Stimulated activated CD8-positive, alpha-beta memory T cell treated with anti-CD3 and anti-CD28 coated beads, Interleukin-4, amount 100 ng/mL, for 1 hour (primary cell): ENCODE data around the gene EP300.
A peak's percentile ranks its signal among the peaks of the same experiment; 100 is the strongest.
"Not testable (repeated sequence)": the region's sequence is repeated elsewhere in the genome, so short reads cannot be mapped to it uniquely, and the experiment has no call there.

Source experiments
- DNase-seq, 2 donors: peaks; one replicate each; pipeline ENCODE4 v3.0.0-alpha.2; 2020; ENCODE audit warnings: low read depth in 2 of 2, low spot score in 1 of 2

EP300 gene

DNA sequence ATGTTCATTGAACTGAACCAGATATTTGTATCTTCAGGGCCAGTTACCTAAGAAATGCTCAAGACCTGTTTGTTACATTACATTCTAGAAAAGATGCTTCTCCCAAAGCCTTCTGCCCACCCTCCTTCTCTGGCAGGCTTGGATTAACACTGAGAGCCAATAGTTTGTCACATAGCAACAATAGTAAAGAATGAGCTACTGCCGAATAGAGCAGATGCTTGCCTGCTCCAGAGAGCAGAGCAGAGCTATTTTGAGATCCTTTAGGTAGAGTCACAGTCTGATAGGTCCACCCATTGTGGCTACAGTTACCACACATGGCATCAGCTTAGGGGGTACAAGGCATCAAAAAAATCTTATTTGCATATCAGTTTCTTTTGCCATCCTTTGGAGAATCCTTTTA lies 13.5 kb upstream of the EP300 start:
- DNase-seq: no peak

DNA sequence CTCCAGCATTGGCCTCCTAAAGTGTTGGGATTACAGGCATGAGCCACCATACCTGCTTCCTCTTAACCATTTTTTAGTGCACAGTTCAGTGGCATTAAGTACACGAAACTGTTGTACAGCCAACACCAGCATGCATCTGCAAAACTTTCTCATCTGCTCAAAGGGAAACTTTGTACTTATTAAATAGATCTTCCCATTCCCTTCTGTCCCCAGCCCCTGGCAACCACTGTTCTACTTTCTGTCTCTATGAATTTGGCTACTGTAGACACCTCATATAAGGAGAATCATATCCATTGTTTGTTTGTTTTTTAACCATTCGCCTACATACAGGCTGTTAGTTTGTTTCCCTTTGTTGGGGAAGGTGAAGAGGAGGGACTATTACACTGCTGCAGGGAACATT lies 6.5 kb upstream of the EP300 start:
- DNase-seq: no peak

DNA sequence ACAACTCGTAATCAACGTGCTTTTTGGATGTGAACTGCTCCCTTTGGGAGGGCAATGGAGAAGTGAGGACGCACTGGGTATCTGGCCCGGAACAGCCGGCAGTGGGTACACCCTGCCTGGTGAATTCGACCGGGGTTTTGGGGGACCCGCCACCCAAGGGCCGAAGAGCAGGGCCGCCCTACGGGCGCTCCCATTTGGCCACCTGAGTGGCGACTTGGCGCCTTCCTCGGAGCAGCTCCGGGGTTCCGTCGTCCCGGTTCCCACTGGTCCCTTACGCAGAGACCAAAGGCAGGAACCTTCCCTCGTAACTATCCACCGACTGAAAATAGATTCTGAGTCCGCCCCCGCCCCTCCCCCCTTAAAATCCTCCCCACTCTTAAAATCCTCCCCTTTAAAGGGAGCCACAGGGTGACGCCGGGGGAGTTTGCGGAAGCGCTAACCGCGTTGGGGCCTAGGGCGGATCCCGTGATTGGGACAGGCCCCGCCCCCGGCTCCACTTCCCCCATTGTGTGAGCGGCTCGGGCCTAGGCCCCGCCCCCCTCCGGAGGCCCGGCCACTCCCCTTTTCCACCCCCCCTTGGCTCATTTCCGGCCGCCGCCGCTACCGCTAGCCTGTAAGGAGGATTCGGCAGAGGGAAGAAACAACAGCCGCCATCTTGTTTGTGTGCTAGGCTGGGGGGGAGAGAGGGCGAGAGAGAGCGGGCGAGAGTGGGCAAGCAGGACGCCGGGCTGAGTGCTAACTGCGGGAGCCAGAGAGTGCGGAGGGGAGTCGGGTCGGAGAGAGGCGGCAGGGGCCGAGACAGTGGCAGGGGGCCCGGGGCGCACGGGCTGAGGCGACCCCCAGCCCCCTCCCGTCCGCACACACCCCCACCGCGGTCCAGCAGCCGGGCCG lies 1.0 kb upstream of the EP300 start:
- peak; percentile 99 for DNase-seq

DNA sequence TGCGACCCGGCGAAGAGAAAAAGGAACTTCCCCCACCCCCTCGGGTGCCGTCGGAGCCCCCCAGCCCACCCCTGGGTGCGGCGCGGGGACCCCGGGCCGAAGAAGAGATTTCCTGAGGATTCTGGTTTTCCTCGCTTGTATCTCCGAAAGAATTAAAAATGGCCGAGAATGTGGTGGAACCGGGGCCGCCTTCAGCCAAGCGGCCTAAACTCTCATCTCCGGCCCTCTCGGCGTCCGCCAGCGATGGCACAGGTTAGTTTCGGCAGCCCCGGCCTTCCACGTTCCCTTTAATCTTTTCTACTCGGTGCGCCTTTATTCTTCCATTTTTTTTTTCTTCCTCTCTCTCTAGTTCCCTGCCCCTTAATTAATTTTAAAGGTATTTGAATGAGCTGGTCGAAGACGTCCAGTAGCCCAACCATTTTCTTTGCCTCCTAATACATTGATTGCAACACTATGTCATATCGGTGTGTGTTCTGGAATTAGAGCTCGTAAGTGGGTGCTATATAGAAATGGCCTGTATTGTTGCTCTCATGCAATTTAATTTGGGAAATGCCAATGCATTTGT lies 537 bp downstream of the EP300 start:
- DNase-seq: peak in 1 of 2 donors; percentile 7

DNA sequence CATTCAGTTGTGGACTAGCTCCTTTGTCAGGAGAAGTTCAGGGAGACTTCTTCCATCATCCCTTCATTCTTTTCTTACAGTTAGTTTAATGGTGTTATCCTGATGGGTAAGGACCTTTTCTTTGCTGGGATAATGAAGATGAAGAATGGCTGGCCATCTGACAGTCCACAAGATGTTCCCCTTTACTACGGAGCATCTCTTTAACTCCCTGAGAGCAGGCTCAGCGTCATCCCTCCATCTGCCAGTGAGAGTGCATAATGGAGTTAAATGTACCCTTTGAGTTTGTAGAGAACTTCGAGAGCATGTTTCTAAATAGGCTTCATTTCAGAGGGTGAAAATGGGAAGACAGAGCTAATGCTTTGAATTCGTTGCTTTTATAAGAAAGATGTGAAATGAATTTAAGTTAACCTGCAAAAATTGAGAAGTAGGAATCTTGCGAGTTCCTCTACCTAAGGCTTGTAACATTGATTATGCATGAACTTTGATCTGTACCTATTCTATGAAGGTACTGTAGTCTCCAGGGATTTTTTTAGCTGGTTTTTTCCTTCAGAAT lies 1.7 kb downstream of the EP300 start:
- no peak for DNase-seq

DNA sequence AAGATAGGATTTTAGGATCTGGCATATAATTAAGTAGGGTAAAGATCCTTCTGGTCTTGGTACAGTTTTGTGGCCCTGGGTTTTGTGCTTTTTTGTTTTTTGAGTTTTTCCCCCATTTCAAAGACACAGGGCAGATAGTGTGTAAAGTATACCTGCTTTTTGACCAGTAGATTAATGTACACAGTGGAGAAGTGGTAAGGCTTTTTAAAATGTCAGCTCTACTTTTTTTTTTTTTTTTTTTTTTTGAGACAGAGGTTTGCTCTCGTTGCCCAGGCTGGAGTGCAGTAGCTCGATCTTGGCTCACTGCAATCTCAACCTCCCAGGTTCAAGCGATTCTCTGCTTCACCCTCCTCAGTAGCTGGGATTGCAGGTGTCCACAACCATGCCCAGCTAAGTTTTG lies 4.0 kb downstream of the EP300 start:
- no peak for DNase-seq

DNA sequence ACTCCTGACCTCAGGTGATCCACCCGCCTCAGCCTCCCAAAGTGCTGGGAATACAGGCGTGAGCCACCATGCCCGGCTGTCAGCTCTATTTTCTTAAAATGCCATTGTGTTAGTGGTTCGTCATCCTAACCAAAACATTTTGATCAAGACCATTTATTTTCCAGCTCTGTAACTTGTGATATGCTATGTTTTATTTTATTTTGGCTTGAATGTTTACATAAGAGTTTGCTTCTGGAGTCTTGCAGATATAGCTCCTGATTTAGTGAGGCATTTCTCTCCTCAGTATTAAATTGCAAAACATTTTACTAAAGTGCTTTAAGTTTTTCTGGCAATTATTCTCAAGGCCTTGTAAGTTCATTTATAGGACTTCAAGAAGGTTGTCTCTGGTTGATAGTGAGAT lies 4.4 kb downstream of the EP300 start:
- DNase-seq: no peak

DNA sequence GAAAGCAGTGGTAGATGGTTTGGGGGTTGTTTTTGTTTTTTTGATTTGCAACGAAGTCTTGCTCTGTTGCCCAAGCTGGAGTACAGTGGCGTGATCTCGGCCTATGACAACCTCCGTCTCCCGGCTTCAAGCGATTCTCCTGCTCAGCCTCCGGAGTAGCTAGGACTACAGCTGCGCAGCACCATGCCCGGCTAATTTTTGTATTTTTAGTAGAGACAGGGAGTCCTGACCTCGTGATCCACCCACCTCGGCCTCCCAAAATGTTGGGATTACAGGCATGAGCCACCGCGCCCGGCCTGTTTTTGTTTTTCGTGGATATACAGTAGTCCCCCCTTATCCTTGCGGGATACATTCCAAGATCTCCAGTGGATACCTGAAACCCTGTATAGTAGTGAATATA lies 6.6 kb downstream of the EP300 start:
- no peak for DNase-seq

DNA sequence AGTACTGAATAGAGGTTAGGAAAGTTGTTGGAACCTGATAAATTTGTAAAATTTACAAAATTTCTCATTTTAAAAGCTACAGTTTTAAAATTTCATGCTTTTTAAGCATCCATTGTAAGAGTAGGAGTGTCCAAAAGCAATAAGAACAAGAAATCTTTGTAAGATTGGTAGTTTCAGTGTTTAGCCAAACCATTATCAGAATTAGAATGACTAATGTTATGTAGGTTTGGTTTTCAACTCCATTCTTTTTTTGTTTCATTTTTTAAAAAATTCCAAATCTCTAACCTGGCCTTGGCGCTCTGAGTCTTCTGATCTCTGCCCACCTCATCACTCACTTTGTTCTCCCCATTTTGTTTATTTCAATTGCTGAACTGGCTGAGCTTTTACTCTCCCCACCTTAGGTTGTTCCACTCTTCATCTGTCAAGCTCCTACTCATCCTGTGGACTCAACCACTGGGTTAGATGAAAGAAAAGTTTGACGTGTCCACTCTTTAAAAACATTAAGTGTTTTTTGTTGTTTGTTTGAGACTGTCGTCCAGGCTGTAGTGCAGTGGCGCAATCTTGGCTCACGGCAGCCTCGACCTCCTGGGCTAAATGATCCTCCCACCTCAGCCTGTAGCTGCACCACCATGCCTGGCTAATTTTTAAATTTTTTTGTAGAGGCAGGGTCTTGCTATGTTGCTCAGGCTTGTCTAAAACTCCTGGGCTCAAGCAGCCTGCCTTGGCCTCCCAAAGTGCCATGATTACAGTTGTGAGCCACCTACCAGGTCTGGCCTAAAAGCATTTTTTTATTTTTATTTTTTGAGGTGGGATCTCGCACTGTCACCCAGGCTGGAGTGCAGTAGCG lies 14.0 kb downstream of the EP300 start:
- DNase-seq: no peak

DNA sequence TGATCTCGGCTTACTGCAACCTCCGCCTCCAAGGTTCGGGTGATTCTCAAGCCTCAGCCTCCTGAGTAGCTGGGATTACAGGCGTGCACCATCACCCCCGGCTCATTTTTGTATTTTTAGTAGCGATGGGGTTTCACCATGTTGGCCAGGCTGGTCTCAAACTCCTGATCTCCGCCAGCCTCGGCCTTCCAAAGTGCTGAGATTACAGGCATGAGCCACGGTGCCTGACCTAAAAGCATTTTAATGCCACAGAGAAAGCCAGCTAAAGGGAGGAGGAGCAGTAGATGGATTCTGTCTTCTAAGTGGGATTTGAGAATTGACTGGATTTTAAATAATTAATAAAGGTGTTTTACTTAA lies 14.6 kb downstream of the EP300 start:
- not testable (repeated sequence) for DNase-seq

DNA sequence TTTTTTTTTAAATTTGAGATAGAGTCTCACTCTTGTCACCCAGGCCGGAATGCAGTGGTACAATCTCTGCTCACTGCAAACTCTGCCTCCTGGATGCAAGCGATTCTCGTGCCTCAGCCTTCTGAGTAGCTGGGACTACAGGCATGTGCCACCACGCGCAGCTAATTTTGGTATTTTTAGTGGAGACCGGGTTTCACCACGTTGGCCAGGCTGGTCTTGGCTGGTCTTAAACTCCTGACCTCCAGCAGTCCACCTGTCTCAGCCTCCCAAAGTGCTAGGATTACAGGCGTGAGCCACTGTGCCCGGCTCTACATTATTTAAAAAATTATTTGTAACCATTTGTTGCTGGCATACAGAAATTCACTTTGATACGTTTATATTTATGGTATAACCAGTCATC lies 18.6 kb downstream of the EP300 start:
- DNase-seq: no peak

DNA sequence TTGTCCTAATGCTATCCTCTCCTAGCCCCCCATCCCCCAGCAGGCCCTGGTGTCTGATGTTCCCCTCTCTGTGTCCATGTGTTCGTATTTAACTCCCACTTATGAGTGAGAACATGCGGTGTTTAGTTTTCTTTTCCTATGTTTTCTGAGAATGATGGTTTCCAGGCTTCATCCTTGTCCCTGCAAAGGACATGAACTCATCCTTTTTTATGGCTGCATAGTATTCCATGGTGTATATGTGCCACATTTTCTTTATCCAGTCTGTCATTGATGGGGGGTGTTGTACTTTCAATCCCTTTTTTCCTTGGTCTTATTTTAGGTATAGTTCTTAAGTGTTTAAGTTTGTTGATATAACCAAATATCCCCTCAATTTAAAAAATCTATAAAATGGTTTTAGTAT lies 23.9 kb downstream of the EP300 start:
- no peak for DNase-seq

DNA sequence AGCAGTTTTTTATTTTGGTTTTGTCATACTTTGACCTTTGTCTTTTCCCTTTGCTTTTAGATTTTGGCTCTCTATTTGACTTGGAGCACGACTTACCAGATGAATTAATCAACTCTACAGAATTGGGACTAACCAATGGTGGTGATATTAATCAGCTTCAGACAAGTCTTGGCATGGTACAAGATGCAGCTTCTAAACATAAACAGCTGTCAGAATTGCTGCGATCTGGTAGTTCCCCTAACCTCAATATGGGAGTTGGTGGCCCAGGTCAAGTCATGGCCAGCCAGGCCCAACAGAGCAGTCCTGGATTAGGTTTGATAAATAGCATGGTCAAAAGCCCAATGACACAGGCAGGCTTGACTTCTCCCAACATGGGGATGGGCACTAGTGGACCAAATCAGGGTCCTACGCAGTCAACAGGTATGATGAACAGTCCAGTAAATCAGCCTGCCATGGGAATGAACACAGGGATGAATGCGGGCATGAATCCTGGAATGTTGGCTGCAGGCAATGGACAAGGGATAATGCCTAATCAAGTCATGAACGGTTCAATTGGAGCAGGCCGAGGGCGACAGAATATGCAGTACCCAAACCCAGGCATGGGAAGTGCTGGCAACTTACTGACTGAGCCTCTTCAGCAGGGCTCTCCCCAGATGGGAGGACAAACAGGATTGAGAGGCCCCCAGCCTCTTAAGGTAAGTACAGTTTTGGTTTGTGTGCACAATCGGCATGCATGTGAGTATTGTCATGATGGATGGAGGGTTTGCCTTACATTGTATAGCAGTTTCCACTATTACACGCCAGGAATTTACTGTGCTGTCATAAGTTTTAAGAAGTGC lies 25.0 kb downstream of the EP300 start:
- no peak for DNase-seq

DNA sequence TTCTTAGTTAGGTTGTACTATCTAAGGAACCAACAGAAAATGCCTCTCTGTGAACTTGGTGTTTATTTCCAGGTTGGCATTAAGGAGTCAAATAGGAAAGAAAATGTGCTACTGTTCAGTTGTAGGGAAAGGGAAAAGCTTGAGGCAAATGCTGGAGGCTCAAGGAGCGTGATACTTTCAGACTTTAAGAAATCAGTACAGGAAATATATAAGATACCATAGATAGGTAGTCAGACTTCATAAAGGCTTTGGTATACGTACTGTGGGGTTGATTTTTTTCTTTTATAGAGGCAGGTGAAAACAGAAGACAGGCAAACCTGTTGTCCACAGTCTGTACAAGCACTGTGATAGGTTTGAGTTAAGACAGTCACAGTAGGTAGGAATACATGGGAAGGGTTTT lies 30.8 kb downstream of the EP300 start:
- no peak for DNase-seq

DNA sequence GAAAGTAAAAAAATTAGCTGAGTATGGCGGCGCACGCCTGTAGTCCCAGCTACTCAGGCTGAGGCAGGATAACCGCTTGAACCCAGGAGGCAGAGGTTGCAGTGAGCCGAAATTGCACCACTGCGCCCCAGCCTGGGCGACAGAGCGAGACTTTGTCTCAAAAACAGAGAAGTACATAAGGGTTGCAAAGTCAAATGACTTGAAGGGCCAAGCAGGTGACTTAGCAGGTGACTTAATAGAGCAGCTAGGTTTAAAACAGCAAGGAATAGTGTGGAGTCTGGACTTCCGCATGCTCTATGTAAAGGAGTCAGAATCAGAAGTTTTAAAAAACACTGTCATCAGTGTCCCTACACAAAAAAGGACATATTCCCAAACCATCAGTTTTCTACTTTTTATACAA lies 31.7 kb downstream of the EP300 start:
- DNase-seq: no peak

DNA sequence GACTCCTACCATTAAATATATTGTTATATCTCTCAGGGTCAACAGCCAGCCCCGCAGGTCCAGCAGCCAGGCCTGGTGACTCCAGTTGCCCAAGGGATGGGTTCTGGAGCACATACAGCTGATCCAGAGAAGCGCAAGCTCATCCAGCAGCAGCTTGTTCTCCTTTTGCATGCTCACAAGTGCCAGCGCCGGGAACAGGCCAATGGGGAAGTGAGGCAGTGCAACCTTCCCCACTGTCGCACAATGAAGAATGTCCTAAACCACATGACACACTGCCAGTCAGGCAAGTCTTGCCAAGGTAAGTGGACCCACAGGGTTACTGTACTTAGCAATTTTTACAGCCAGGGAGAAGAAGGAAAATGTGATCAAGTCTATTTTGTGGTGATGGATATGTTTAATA lies 35.1 kb downstream of the EP300 start:
- DNase-seq: no peak

DNA sequence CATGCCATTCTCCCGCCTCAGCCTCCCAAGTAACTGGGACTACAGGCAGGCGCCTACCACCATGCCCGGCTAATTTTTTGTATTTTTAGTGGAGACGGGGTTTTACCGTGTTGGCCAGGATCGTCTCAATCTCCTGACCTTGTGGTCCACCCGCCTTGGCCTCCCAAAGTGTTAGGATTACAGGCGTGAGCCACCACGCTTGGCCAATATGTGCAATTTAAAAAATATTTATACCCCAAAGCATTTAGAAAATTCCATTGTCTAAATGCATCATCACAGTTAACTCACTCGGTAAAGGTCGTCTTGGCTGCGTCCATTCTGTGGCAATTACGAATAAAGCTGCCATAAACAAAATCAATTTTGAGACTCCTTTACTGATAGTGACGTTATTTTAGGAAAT lies 36.2 kb downstream of the EP300 start:
- DNase-seq: no peak

DNA sequence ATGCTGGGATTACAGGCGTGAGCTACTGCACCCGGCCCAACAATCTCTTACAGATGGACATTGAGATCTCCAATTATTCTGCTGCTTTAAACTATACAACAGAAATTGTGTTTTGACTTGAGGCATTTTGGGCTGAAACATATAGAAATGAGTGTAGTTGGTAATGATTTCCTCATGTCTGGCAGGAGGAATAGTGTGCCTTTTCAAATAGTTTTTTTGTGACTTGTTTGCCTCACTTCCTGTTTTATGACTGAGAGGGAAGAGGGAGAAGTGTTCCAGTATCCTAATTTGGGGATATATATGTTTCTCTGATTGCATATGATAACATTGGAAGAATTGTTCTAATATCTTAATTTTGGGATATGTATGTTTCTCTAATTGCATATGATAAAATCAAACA lies 40.2 kb downstream of the EP300 start:
- DNase-seq: no peak

DNA sequence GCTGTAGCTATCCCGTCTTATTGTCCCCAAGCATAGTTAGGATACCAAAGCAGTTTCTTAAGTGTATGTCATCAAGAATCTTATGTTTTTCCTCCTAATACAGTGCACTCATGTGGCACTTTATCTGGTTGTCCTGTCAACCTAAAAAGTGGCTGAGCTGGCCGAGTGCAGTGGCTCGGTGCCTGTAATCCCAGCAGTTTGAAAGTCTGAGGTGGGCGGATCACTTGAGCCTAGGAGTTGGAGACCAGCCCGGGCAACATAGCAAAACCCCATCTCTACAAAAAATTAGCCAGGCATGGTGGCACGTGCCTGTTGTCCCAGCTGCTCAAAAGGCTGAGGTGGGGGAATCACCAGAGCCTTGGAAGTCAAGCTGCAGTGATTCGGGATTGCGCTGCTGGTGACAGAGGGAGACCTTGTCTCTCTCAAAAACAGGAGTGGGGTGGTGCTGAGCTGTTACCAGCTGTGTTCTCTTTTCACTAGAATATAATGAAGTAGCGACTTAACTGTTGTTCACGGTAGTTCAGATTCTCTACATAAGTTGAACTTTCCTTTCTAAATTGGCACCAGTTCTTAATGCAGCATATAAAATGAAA lies 48.1 kb downstream of the EP300 start:
- no peak for DNase-seq

DNA sequence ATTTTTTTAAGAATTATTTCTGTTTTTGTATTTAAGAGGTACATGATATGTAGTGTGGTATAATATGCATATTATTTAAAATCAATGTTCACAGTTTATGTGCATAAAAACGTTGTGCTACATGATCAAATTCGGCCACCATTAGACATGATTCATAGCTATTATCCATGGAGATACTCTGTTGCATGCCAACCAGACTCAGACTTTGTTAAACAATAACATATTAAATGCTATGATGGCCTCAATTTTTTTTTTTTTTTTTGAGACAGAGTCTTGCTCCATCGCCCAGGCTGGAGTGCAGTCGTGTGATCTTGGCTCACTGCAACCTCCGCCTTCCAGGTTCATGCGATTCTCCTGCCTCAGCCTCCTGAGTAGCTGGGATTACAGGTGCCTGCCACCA lies 53.5 kb downstream of the EP300 start:
- not testable (repeated sequence) for DNase-seq

DNA sequence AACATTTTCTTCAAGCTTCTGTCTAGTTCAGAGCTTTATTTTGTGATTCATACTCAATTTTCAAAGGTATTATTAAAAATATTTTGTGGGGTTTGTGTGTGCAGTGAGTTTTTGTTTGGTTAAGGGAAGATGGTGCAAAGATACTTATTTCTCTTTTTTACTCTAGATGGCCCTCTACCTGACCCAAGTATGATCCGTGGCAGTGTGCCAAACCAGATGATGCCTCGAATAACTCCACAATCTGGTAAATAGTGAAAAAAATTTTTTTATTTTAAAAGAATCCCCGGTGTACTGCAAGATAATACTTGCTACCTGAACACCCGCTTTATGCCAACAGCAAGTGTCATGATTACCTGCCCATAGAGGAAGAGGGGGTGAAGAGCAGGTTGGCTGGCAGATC lies 54.2 kb downstream of the EP300 start:
- no peak for DNase-seq
